ENCODE results near the gene HEBP2. TPM values are rescaled to one million over a fixed set of nuclear protein-coding genes. Genes with fewer than 3 reads are reported as not detected.
A peak's percentile ranks its signal among the peaks of the same experiment; 100 is the strongest.

The HEBP2 gene
- total and polyA plus RNA-seq, 10 donors: 5.7 to 37.0 (median 21.0) TPM

- H3K27me3 ChIP-seq (replicated peaks in 1 of 7): peaks cover 0 to 12% (median 0%) of the 10 kb centered on the region in 7 donors
- intact Hi-C loops (cut with DNase I; ENCODE audit: low total_unique reads): loop anchor here (10.0 kb wide), 1 partner anchor 153 kb away; no protein-coding TSS in a partner anchor
- H3K4me1 ChIP-seq: peaks cover 0 to 38% (median 24%) of the 10 kb centered on the region in 6 donors
- WGBS, 5 donors: 64 to 74% (median 70%) methylated on average over 14 to 19 of the region's 19 CpGs
- no peaks in the 10 kb centered on the region for H3K9me3 ChIP-seq
- H3K27ac ChIP-seq: peak overlapping the region in 3 of 8 donors; percentile 28 to 55 (median 54)
- peak overlapping the region in 1 of 8 donors; percentile 13 for H3K4me3 ChIP-seq
- H3K36me3 ChIP-seq: peaks cover 0 to 7% (median 0%) of the 10 kb centered on the region in 6 donors
- TF ChIP-seq POLR2AphosphoS5 (IDR thresholded peaks at IDR 0.05) (no peak), CTCF (IDR thresholded peaks at IDR 0.05 in 8 of 11, conservative IDR thresholded peaks at IDR 0.05 in 3 of 11) (no peak), POLR2A (IDR thresholded peaks at IDR 0.05) (no peak)
- DNase-seq: peak; percentile 77
Measured at GRCh38 chr6:138431256-138432062, 27.4 kb downstream of the HEBP2 start.

GRCh38 chr6:138432063-138432356, 28.0 kb downstream of the HEBP2 start:
- 94 to 99% (median 96%) methylated on average over 7 to 11 of the region's 11 CpGs for WGBS, 5 donors
- no peaks in the 10 kb centered on the region for H3K9me3 ChIP-seq
- no peak for DNase-seq
- H3K36me3 ChIP-seq: peaks cover 0 to 7% (median 0%) of the 10 kb centered on the region in 6 donors
- peaks cover 0 to 38% (median 24%) of the 10 kb centered on the region in 6 donors for H3K4me1 ChIP-seq
- TF ChIP-seq POLR2A (IDR thresholded peaks at IDR 0.05): no peak
- TF ChIP-seq POLR2AphosphoS5 (IDR thresholded peaks at IDR 0.05): no peak
- TF ChIP-seq CTCF (IDR thresholded peaks at IDR 0.05 in 8 of 11, conservative IDR thresholded peaks at IDR 0.05 in 3 of 11): no peak
- no peak overlapping the region for H3K4me3 ChIP-seq
- H3K27ac ChIP-seq: peak overlapping the region in 3 of 8 donors; percentile 28 to 55 (median 54)
- peaks cover 0 to 12% (median 0%) of the 10 kb centered on the region in 7 donors for H3K27me3 ChIP-seq (replicated peaks in 1 of 7)
- intact Hi-C loops (cut with DNase I; ENCODE audit: low total_unique reads): loop anchor here (10.0 kb wide), 1 partner anchor 153 kb away; no protein-coding TSS in a partner anchor

- peaks cover 0 to 7% (median 0%) of the 10 kb centered on the region in 6 donors for H3K36me3 ChIP-seq
- H3K27me3 ChIP-seq (replicated peaks in 1 of 7): peaks cover 0 to 12% (median 0%) of the 10 kb centered on the region in 7 donors
- peaks cover 0 to 36% (median 23%) of the 10 kb centered on the region in 6 donors for H3K4me1 ChIP-seq
- no peak for DNase-seq
- no peak for TF ChIP-seq POLR2A (IDR thresholded peaks at IDR 0.05)
- no peak for TF ChIP-seq CTCF (IDR thresholded peaks at IDR 0.05 in 8 of 11, conservative IDR thresholded peaks at IDR 0.05 in 3 of 11)
- TF ChIP-seq POLR2AphosphoS5 (IDR thresholded peaks at IDR 0.05): no peak
- intact Hi-C loops (cut with DNase I; ENCODE audit: low total_unique reads): loop anchor here (10.0 kb wide), 1 partner anchor 151 kb away; no protein-coding TSS in a partner anchor
- 60 to 70% (median 62%) methylated on average over 3 of the region's 3 CpGs for WGBS, 5 donors
- H3K4me3 ChIP-seq: no peak overlapping the region
- H3K27ac ChIP-seq: no peak overlapping the region
- no peaks in the 10 kb centered on the region for H3K9me3 ChIP-seq
Measured at GRCh38 chr6:138434096-138434495, 30.1 kb downstream of the HEBP2 start.

GRCh38 chr6:138434925-138435324, 30.9 kb downstream of the HEBP2 start:
- 35 to 59% (median 54%) methylated on average over 4 of the region's 4 CpGs for WGBS, 5 donors
- intact Hi-C loops (cut with DNase I; ENCODE audit: low total_unique reads): loop anchor here (10.0 kb wide), 1 partner anchor 150 kb away; no protein-coding TSS in a partner anchor
- no peak for TF ChIP-seq CTCF (IDR thresholded peaks at IDR 0.05 in 8 of 11, conservative IDR thresholded peaks at IDR 0.05 in 3 of 11)
- TF ChIP-seq POLR2AphosphoS5 (IDR thresholded peaks at IDR 0.05): no peak
- no peak for TF ChIP-seq POLR2A (IDR thresholded peaks at IDR 0.05)
- peaks cover 0 to 12% (median 0%) of the 10 kb centered on the region in 7 donors for H3K27me3 ChIP-seq (replicated peaks in 1 of 7)
- H3K4me3 ChIP-seq: no peak overlapping the region
- DNase-seq: no peak
- no peak overlapping the region for H3K27ac ChIP-seq
- no peaks in the 10 kb centered on the region for H3K9me3 ChIP-seq
- peaks cover 0 to 32% (median 20%) of the 10 kb centered on the region in 6 donors for H3K4me1 ChIP-seq
- H3K36me3 ChIP-seq: peaks cover 0 to 7% (median 0%) of the 10 kb centered on the region in 6 donors
